Stimulated activated CD4-positive, alpha-beta T cell treated with anti-CD3 and anti-CD28 coated beads, Interleukin-12 subunit alpha, Interleukin-12 subunit beta, amount 100 ng/mL, for 48 hours (primary cell): ENCODE data around the gene FGGY.
"Not testable (repeated sequence)": the region's sequence is repeated elsewhere in the genome, so short reads cannot be mapped to it uniquely, and the experiment has no call there.

Source experiments
- DNase-seq, 3 donors: peaks; one replicate each; pipeline ENCODE4 v3.0.0-alpha.2; 2020; ENCODE audit warnings: low read depth in 2 of 3, low spot score in 1 of 3

The FGGY gene

DNA sequence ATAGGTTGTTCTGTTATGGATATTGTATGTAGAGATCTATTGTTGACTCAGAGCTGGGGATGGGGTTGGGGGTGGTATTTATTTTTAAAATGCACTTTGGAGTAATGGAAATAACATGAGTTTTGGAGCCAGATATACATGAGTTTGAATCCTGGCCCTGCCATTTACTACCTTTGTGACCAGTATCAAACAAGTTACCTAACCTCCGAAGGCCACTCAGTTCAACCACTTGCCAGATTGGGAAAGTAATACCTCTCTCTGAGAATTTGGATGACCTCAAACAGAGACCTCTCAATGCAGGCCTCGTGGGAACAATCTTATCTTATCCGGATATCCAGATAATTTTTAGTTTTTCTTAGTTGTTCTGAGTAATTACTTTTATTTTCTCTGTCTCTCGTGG is 181.0 kb downstream of the FGGY start:
- DNase-seq: no peak

DNA sequence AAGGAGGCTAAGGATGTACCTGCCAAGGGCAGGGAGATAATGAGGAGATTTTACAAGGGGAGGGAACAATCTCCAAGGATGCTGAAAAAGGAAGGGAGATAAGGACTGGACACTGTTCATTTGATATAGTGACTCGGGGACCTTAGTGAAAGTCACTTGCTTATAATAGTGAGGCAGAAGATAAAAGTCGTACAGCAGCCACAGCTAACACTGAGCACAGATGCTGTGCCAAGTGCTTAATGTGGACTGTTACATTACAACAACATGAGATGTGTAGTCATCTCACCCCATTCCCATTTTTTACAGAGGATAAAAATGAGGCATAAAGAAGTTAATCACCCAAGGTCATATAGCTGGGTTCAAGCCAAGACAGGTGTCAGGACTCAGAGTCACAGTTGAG is 181.9 kb downstream of the FGGY start:
- DNase-seq: no peak

DNA sequence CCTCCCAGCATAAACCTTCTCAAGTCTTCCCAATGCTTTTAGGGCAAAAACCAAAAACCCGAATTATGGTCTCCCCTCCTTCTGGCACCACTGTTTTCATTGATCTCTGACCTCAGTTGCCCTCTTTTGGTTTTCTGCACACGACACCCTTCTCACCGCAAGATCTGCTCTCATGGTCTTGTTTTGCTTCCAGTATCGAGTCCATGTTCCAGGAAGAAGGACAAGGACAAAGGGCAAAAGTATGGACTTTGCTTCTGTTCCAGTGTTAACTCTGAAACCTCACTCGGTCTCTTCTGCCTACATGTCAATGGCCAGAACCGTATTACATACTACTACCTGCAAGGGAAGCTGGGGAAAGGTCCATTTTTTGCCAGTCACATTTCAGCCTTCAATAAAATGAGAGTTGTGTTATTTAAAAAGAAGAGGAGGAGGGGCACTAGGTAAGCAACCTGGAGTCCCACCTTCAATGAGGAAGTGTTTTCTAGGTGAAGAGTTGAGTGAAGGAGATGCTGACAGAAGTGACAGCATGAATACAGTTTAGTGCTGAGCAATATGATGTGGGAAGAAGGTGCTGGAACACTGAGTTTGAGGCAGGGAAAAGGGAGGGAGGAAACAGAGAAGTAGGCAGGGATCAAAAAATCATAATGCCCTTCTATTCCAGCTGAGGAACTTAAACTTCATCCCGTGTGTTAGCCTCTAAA is 183.4 kb downstream of the FGGY start:
- DNase-seq: no peak

DNA sequence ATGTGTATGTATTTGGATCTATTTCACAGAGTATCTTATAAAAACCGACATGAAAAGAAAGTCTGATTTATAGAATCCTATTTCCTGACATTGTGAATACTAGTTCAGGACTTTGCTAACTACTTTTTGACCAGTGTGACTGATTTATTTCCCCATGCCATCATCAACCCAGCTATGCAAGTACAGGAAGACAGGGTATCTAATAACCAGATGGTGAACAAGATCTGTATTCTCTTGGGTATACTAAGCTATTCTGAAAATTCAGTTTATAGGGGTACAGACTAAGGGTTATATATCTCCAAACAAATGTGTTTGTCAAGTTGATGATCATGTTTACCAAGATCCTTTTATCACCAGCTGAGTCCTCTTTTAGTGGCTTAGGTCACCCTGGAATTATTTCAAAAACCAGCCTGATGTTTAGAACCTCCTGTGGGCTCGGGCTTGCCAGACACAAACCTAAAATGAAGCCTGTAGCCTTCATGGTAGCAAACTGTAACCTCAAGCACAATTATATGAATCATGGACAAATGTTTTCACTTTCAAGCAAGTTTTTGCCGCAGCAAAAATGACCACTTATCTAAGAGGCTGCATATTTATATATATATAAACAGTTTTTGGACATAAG is 185.1 kb downstream of the FGGY start:
- DNase-seq: no peak

DNA sequence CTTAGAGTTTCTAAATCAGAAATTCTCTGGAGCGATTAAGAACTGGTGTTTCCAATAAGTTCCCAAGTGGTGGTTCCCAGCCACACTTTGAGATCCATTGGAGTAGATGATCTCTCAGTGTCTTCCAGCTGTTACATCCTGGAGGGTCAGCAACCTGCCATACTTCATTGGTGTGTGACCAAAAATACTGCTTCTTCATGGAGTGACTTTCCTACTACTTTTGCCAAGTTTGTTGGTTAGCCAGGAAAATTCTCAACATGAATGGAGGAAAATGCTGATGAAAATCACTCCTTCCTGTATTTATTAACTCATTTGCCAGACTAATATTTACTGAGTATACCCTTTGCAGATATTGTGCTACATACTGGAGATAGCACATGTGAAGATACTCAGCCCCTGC is 186.1 kb downstream of the FGGY start:
- DNase-seq: no peak

DNA sequence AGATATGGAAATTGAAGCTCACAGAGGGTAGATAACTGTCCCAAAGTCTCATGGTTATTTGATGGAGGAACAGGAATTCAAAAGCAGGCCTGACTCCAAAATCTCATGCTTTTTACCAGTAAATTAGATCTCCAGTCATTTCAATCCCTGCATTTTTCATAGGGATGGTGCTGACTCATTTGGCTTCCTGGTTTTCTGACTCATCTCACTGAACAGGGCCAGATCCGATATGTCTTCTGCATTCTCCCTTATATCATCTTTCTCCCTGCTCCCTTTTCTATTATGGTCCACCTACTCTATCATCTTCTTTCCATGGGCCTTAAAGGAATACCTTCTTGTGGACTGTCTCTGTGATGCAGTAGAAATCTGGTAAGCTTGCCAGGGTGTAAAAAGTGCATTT is 187.2 kb downstream of the FGGY start:
- DNase-seq: no peak

DNA sequence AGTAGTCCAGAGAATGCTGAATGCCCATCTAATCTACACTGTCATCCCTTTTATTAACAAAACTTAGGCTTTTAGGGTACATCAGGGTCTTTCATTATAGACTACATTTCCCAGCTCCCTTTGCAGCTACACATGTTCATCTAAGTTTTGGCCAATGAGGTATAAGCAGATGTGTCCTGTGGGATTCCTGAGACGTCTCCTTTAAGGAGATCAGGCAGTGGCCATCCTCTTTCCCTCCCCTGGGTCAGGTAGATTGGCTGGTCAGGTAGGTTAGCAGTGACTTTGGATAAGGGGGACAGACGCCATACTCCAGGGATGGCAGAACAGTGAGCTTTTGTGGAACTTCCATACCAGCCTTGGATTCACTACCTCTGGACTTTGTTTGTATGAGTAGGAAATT is 188.3 kb downstream of the FGGY start:
- no peak for DNase-seq

DNA sequence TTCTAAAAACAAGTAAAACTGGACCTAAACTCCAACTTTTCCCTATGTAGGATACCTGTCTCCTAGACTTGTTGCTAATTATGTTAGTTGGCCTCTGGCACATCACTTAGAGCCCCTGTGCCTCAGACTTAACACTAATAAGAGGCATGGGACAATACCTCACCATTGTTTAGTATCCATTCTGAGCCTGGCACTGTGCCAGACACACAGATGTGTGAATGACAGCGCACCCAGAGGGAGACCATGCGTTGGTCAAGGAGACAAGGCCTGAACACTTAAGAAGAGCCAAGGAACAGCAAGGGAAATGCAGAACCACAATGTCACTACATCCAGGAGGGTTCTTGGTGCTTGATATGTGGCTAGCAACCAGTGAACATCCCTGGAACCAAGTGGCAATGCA is 189.1 kb downstream of the FGGY start:
- DNase-seq: no peak

DNA sequence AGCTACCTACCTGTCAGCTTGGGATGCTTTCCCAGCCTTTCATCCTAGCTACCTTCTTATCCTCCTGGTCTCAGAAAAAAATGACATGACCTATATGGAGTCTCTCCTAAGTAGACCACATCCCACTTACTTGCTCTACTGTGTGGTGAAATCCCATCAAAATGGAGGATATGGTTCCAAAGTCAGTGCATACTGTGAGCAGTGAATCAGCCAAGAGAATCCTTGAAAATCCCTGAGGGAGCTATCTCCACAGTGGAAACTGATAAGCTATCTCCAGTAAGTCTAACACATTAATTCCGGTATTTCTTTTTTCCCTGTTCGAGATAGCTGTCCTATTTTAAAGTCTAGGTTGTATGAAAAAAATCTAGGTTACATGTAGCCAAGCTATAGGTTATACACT is 189.7 kb downstream of the FGGY start:
- DNase-seq: no peak

DNA sequence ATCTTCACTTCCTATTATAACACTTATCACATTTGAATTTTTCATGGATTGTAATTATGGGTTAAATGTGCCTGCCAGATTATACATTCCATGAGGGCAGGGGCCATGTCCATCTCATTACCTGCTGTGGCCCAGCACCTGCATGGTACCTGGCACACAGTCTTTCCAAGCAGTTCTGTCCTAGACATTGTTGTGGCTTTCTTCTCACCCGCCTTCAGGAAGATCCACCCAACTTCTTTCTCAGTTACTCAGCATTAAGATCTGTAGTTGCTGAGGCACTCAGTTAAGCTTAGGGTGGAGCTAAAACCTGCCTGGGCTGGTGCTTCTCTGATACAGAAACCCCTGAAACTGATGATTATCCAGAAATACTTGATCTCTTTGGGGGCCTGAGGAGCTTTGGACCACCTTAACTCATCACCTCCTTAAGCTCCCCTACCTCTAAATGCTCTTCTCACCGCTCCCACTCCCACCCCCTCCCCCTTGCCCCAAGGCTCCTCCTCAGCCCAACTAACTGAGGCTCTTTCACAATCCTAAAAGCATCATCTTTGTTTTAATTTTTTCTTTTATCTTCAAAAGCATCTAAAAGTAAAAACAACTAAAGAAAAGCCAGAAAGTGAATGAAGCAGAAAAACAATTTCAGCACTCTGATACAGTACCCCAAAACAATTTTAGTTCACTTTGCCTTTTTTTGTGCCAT is 190.6 kb downstream of the FGGY start:
- no peak for DNase-seq

DNA sequence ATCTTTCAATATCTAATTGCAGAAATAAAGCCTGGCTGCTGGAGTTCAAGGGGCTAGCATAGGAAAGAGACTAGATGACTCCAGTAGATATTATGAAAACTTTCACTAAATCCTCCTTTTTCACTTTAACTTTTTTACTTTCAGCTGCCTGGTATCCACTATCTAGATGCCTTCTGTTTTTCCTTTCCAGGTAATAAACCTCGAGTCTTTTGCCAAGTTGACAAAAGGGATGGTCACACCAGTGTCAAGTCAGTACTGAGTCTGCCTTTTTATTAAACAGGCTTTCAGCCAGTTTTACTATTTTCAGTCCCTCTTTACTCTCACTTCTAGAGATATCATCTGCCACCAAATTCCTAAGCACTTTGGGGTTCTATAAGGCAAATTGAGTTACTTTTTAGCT is 195.6 kb downstream of the FGGY start:
- DNase-seq: no peak

DNA sequence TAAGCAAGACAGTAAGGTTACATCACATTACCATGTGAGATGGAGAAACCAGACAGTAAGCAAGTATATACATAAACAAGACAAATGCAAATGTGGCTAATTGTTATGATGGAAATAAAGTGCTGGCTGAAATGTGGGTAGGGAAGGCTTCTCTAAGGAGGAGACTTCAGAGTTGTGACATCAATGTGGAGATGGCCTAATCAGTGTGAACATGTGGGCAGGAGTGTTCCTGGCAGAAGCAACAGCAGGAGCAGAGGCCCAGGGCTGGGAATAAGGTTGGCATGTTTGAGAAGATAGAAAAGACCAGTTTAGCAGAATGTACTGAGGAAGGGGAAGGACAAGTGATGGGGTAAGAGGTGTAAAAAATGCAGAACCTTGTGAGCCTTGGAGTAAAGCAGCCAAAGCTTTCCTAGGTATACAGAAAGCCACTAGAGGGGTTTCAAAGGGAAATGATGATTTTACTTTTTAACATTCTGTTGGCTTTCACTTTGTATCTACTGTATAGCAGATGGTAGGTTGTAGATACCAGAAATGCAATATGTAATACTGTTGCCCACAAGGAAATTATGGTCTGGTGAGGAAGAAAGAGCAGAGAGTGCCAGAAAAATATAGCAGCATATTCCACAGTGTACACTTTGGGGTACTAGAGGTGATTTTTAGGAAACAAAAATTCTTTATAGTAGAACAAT is 197.4 kb downstream of the FGGY start:
- no peak for DNase-seq

DNA sequence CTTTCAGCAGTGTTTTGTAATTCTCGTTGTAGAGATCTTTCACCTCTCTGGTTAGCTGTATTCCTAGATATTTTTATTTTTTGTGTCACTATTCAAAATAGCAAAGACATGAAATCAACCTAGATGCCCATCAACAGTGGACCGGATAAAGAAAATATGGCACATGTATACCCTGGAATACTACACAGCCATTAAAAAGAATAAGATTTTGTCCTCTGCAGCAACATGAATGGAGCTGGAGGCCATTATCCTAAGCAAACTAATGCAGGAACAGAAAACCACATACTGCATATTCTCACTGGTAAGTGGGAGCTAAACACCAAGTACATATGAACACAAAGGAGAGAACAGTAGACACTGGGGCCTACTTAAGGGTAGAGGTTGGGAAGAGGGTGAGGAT is 199.3 kb downstream of the FGGY start:
- DNase-seq: not testable (repeated sequence)

DNA sequence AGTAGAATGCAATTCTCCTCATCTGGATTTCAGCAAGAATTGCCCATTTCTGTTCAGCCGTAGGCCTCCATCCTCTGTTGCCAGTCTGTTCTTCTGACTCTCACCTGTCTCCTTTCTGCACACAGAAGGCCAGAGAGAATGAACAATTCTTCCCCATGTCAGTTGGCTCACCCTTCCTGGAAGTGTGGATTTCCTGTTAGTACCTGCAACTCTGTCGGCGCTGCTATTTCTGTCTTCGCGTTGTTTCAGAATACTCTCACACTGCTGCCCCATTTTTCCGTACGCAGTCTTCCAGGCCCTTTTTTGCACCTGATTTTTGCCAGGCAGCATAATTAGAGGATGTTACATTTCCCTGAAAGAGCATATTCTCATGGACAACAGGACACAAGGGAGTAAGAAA is 200.7 kb downstream of the FGGY start:
- DNase-seq: no peak

DNA sequence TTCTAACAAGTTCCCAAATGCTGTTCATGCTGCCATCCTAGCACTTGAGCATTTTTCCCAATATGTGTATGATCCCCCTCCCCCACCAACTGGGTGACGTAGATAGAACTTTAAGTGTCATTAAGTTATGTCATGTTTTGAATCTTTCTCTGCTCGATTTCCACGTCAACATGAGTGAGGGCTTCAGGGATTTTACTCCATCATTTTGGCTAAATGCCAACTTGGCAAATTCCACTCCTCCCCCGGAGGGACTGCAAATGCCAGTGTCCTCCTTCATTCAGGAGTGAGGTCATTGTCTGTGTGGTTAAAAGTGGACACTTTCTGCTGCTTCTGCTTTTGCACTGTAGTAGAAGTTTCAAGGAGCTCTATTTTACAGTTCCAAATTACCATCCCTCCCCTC is 201.7 kb downstream of the FGGY start:
- no peak for DNase-seq

DNA sequence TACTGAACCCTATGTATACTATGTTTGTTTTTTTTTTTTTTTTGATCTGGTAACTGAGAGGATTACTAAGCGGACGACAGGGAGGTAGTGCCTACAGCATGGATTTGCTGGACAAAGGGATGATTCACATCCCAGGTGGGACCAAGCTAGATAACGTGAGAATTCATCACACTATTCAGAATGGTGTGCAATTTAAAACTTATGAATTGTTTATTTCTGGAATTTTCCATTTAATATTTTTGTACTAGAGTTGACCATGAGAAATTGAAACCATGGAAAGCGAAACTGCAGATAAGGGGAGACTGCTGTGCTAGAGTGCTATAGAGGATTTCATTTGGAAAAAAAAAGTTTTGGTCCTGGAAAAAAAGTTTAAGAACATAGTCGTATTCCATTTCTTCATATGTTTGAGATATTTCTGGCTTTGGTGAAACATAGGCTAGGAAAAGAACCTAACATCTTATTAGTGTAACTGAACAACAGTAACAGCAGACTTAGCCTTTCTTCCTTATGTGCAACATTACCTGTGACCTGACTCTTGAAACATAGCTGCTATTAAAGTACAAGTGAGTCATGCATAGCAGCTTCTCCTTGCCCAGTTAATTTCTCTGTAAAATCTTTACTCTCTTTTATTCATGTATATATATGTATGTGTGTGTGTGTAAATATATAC is 202.5 kb downstream of the FGGY start:
- DNase-seq: no peak

DNA sequence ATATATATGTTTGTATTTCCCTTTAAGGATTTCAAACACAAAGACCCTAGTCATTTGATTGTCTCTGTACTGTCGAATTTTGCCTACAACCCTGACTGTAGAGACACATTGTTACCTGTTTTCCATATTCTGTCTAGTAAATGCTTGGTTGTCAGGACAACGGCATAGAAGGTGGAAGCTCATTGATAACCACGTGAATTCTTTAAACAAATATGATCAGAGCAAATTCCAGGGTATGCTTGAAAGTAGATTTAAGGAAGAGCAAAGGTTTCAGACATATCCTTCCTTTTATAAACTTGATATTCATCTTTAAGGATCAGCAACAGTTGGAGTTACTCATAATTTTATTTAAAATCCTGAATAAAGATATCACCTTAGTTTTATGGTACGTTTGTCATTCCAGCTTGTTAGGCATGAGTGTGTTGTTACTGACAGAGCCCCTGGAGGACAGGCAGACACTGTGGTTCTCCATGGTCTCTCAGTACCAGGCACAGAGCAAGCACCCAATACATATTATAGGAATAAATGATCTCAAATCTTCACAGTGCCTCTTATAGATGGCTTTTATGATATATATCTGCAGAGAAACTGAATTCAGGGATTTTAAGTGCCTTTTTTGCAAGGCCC is 203.2 kb downstream of the FGGY start:
- DNase-seq: no peak

DNA sequence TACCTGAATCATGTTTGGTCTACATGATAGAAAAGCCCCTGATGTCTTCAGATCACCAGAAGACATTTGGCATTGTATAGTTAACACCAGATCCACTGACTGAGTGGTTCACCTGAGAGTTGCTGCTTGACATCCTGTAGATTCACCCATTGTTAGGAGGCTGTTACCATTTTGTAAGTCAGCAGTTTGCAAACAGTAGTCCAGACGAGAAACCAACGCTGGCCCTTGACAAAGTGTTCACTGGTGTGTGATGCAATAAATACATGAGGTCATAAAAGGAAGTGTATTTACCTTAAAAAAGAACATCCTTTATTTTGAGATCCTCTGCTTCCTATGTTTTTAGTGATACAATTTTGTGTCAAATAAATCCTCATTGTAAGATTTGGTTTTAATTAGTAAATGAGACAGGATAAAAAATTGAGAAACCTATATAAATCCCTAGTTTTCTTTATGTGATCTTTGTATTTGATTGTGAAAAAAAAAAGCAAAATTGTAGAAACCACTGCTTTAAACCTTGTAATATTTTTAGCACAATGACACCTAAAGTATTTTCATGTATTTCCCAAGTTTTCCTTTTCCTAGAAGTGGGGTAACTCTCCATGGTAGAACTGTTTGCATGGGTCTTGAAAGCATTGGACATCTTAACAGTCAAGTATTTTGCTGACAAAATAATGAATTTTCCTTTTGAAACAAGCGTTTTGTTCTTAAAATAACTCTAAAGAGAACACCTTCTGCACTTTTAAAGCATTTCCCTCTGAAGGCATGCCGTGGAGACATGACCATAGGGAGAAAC is 204.3 kb downstream of the FGGY start:
- DNase-seq: no peak

DNA sequence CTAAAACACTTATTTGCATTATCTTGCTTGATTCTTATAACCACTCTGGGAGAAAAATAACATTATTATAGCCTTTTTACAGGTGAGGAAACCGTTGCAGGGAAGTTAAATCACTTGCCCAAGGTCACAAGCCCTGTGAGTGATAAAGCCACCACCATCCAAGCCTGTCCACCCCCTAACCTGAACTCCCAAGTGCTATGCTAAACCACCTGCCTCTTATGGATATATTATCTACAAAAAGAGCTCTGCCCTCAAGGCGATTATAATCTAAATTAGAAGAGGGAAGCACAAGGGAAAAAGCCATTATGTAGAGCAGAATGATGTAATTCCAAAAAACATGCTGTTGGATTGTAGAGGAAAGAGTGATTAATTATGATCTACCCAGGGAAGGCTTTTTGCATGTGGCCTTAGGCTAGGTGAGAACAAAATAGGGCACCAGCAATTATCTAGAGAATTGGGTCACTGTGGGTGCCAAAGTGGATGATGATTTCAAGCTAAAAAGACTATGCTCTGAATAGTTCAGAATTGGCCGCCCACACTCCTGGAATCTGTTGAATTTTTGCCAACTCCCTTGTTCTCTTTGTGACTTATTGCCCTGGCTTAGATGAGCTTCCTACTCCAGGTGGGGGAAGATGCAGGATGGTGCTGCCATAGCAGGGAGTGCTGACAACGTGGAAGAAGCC is 205.3 kb downstream of the FGGY start:
- DNase-seq: no peak

DNA sequence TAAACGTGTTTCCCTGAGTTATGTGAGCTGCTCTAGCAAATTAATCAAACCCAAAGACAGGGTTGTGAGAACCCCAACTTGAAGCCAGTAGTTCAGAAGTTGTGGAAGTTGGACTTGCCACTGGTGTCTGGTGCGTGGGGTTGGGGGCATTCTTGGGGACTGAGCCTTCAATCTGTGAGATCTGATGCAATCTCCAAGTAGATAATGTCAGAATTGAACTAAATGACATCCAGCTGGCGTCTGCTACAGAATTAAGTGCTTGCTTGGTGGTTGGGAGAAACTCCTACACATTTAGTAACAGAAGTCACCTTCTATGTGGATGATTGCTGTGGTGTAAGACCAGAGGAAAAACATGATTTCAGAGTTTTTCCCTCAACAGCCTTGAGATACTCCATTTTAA is 207.4 kb downstream of the FGGY start:
- no peak for DNase-seq
